Pancreas (tissue), 10 donors: ENCODE data around the gene RAPGEF4. TPM values are rescaled to one million over a fixed set of nuclear protein-coding genes. Genes with fewer than 3 reads are reported as not detected.

Source experiments
- ATAC-seq, 4 donors: fragments of 200-7000 bp; cut with Tn5 transposase; one replicate each; pipeline versions ENCODE4 v1.8.0 to v1.9.1; 2020; ENCODE audit warnings: mild to moderate bottlenecking in 4 of 4, moderate library complexity in 4 of 4
- DNase-seq, 6 donors: peaks; one replicate each; pipeline ENCODE4 v3.0.0-alpha.2; 2020
- FAIRE-seq: peaks from 2 replicates; lab custom pipeline; 2012; peaks lifted over from hg19 to GRCh38; lab: Jason Lieb, UNC
- H3K27ac ChIP-seq, 4 donors: fragments of 200-600 bp; sonication (generic); 1 replicate in 3 of 4; 2 replicates in 1 of 4; pipeline versions ENCODE4 v1.5.0 to v1.8.0; 2020
- H3K27me3 ChIP-seq, 4 donors: fragments of 200-600 bp; one replicate each; pipeline ENCODE4 v1.8.0; 2021
- H3K36me3 ChIP-seq, 3 donors: fragments of 200-600 bp; sonication (generic) in 1 of 3; one replicate each; pipeline versions ENCODE4 v1.5.0 to v1.8.0; 2020 to 2021
- H3K4me1 ChIP-seq, 3 donors: fragments of 200-600 bp; one replicate each; pipeline ENCODE4 v1.8.0; 2021
- H3K4me3 ChIP-seq, 4 donors: fragments of 200-600 bp; sonication (generic) in 2 of 4; one replicate each; pipeline versions ENCODE4 v1.5.0 to v1.8.0; 2020 to 2021
- H3K9me3 ChIP-seq, 4 donors: fragments of 200-600 bp; one replicate each; pipeline ENCODE4 v1.8.0; 2021
- WGBS, 2 donors: extraction: QIAGEN DNeasy Blood & Tissue Kit; methylation state at CpG; one replicate each; pipeline ENCODE4 v1.1.7; 2013; 5-methylcytosine and 5-hydroxymethylcytosine counted together
- intact Hi-C, 3 donors: fragments of 100-400 bp; cut with DNase I; formaldehyde crosslinking; loops; one replicate each; pipeline versions ENCODE4 v1.11.1 to v1.14.2; 2022
- polyA plus RNA-seq, 2 donors: library from polyadenylated mRNA; stranded (reverse); fragments of 200-250 nt; gene quantifications; one replicate each; pipeline ENCODE4 v1.2.3, GENCODE V29; 2013
- total RNA-seq, 6 donors: library from RNA; stranded (reverse); fragmentation: NEBNext Ultra II Directional in 4 of 6; extraction: Animal tissue kit (Norgen Biotek cat#: 25700) in 4 of 6; gene quantifications; one replicate each; pipeline versions ENCODE4 v1.2.1 to v1.2.4, GENCODE V29; 2021 to 2023
- TF ChIP-seq, protein P1 (sequence below), 4 donors: fragments of 200-600 bp; sonication (generic) in 3 of 4; IDR thresholded peaks; one replicate each; pipeline versions ENCODE4 v1.5.0 to v1.8.0; 2021; ENCODE audit warnings: antibody characterized with exemption in 4 of 4
- donor health status: healthy with polysubstance abuse.
- donor health status: DM: no; HTN: no; CAD: no; lungs with moderate emphysema.
- donor health status: DM: no; HTN: no; CAD: no.
- donor health status: control.
- donor health status: control.
- donor health status: Bipolar disorder and iron deficiency.
- donor health status: DM: yes; HTN: yes; CAD: no.
- donor health status: DM: no; HTN: no; CAD: no.
- donor health status: DM: no; HTN: no; CAD: no.
- donor health status: DM: yes; HTN: yes; CAD: no.

Gene RAPGEF4
- total and polyA plus RNA-seq, 8 donors: 2.1 to 9.0 (median 5.1) TPM

DNA sequence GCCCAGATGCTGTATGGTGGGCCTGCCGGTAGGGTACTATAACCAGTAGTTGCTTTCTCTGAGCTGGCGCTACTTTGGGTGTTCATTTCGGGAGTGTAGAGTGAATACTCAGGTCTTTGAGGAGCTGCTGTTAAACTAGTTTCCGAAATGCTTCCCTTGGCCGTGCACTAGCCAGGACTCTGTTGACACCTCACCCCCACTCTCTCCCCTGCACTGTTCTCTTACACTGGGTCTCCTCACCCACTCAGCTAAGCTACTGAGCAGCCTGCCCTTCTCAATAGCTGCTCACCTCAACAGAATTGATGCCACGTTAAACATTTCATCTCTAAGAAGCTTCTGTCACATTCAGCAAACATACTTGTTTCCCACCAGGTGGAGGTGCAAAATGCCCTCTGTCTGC is 86.9 kb downstream of the RAPGEF4 start:
- Histone ChIP-seq H3K27me3 (no peaks in the 10 kb centered on the region), H3K4me1 (no peaks in the 10 kb centered on the region), H3K4me3 (peak overlapping the region in 1 of 4 donors; percentile 17), H3K36me3 (no peaks in the 10 kb centered on the region), H3K9me3 (no peaks in the 10 kb centered on the region), H3K27ac (no peak overlapping the region)
- intact Hi-C loops: no loop called here
- no peak for FAIRE-seq
- TF ChIP-seq, protein P1, sequence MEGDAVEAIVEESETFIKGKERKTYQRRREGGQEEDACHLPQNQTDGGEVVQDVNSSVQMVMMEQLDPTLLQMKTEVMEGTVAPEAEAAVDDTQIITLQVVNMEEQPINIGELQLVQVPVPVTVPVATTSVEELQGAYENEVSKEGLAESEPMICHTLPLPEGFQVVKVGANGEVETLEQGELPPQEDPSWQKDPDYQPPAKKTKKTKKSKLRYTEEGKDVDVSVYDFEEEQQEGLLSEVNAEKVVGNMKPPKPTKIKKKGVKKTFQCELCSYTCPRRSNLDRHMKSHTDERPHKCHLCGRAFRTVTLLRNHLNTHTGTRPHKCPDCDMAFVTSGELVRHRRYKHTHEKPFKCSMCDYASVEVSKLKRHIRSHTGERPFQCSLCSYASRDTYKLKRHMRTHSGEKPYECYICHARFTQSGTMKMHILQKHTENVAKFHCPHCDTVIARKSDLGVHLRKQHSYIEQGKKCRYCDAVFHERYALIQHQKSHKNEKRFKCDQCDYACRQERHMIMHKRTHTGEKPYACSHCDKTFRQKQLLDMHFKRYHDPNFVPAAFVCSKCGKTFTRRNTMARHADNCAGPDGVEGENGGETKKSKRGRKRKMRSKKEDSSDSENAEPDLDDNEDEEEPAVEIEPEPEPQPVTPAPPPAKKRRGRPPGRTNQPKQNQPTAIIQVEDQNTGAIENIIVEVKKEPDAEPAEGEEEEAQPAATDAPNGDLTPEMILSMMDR (IDR thresholded peaks at IDR 0.05): no peak
- DNase-seq: no peak
- ATAC-seq: no peak
- WGBS, 2 donors: 81 to 86% methylated on average over 6 of the region's 6 CpGs

DNA sequence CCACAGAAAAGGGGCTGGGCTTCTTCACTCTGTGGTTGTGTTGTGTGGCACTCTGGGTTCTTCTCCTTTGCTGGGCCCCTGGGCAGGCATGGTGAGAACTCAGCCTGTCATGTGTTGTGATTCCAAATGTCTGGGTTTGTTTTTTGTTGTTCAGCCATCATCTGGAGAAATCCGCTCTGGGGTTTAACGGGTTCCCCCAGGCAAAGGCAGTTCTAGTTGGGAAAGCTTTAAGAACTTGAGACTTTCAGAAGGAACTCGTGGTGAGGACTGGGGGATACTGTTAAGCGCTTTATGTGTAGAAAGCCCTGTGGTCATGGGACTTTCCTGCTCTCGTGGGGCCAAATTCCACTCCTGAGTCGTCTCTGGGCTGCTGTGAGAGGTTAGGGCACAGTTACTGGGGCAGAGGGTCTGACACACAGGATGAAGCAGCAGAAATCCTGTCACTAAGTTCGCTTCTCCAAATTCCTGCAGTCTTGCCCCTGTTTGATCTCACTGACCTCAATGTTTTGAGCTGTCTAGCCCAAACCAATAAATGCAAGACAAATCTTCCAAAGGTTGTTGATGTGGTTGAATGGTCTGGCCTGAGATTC is 87.7 kb downstream of the RAPGEF4 start:
- DNase-seq: no peak
- TF ChIP-seq, protein P1 (IDR thresholded peaks at IDR 0.05): no peak
- Histone ChIP-seq H3K27ac (no peak overlapping the region), H3K9me3 (no peaks in the 10 kb centered on the region), H3K4me3 (peak overlapping the region in 1 of 4 donors; percentile 17), H3K36me3 (no peaks in the 10 kb centered on the region), H3K27me3 (no peaks in the 10 kb centered on the region), H3K4me1 (no peaks in the 10 kb centered on the region)
- WGBS, 2 donors: 80 to 86% methylated on average over 7 of the region's 7 CpGs
- no peak for ATAC-seq
- intact Hi-C loops: no loop called here
- no peak for FAIRE-seq

DNA sequence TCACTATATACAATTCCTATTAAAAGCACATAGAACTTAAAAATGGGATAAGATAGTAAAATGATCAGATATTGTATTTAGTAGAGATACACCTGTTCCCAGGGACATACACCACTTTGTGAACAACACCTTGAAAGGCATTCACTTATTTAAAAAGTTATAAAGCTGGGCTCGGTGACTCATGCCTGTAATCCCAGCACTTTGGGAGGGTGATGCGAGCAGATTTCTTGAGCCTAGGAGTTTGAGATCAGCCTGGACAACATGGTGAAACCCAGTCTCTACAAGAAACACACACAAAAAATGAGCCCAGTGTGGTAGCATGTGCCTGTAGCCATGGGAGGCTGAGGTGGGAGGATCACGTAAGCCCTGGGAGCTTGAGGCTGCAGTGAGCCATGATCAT is 90.9 kb downstream of the RAPGEF4 start:
- DNase-seq (no peak), ATAC-seq (no peak), FAIRE-seq (no peak)
- Histone ChIP-seq H3K27me3 (no peaks in the 10 kb centered on the region), H3K36me3 (no peaks in the 10 kb centered on the region), H3K9me3 (no peaks in the 10 kb centered on the region), H3K4me1 (no peaks in the 10 kb centered on the region), H3K4me3 (no peak overlapping the region), H3K27ac (no peak overlapping the region)
- 94 to 95% methylated on average over 3 of the region's 3 CpGs for WGBS, 2 donors
- intact Hi-C loops: no loop called here
- TF ChIP-seq, protein P1 (IDR thresholded peaks at IDR 0.05): no peak

DNA sequence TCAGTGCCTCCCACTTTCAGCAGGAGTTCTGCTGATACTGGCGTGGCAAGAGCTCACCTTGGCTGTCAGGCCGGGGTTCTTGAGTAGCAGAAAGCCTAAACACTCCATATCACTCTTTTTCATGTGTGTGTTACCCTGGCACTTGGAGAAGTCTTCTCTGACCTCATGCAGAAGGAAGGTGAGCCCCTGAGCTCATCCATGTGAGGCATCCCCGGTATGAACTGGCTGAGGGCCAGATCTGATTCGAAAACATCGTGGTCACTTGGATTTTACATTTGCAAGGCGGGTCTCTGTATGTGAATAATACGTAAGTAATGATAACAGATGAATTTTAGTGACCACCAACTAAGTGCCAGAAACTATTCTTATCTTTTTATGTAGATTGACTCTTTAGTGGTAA is 93.6 kb downstream of the RAPGEF4 start:
- Histone ChIP-seq H3K9me3 (no peaks in the 10 kb centered on the region), H3K4me3 (no peak overlapping the region), H3K27me3 (no peaks in the 10 kb centered on the region), H3K27ac (no peak overlapping the region), H3K4me1 (no peaks in the 10 kb centered on the region), H3K36me3 (no peaks in the 10 kb centered on the region)
- TF ChIP-seq, protein P1 (IDR thresholded peaks at IDR 0.05): no peak
- FAIRE-seq (no peak), ATAC-seq (no peak), DNase-seq (no peak)
- WGBS, 2 donors: 72 to 77% methylated on average over 7 of the region's 7 CpGs
- intact Hi-C loops: no loop called here

DNA sequence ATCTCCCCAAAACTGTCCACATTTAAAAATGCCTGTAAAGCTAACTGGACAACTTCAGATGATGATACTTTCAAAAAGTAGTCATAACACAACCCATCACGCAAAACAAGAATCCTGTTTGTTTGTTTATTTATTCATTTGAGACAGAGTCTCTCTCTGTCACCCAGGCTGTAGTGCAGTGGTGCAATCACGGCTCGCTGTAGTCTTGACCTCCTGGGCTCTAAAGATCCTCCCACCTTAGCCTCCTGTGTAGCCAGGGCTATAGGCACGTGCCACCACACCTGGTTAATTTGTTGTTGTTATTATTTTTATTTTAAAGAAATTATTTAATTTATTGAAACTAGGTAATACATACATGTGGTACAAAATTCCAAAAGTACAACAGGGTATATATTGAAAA is 94.8 kb downstream of the RAPGEF4 start:
- no peak for ATAC-seq
- Histone ChIP-seq H3K4me3 (no peak overlapping the region), H3K36me3 (no peaks in the 10 kb centered on the region), H3K27me3 (no peaks in the 10 kb centered on the region), H3K4me1 (no peaks in the 10 kb centered on the region), H3K9me3 (no peaks in the 10 kb centered on the region), H3K27ac (no peak overlapping the region)
- TF ChIP-seq, protein P1 (IDR thresholded peaks at IDR 0.05): no peak
- no peak for FAIRE-seq
- intact Hi-C loops: no loop called here
- WGBS, 2 donors: 93 to 95% methylated on average over 4 of the region's 4 CpGs
- no peak for DNase-seq
